ENCODE data around the gene ZNF668.

- TF ChIP-seq EZH2 (IDR thresholded peaks at IDR 0.05) = no peak
- TF ChIP-seq POLR2AphosphoS5 (IDR thresholded peaks at IDR 0.05; ENCODE audit: borderline replicate concordance, low read depth, low read length) = no peak
These were observed 51.3 kb downstream of the ZNF668 start for GRCh38 chr16:31022544-31023251.
